Memory B cell (primary cell): Measurements from ENCODE around the gene PTOV1.

Experiments used
- ATAC-seq: fragments of 150-1000 bp; cut with Tn5 transposase; 2 replicates; pipeline ENCODE4 v1.10.0; 2021; ENCODE audit warnings: low read depth, mild to moderate bottlenecking, moderate library complexity
- DNase-seq, 2 donors: peaks; one replicate each; pipeline ENCODE4 v3.0.0; 2022; ENCODE audit warnings: low spot score in 2 of 2
- H3K27ac Mint-ChIP-seq: one replicate; pipeline ENCODE4 v1.8.0; 2022; ENCODE audit warnings: mild to moderate bottlenecking, moderate library complexity, mixed read lengths
- H3K27me3 Mint-ChIP-seq: one replicate; pipeline ENCODE4 v1.8.0; 2022; ENCODE audit warnings: mixed read lengths
- H3K36me3 Mint-ChIP-seq: one replicate; pipeline ENCODE4 v1.8.0; 2022; ENCODE audit warnings: mild to moderate bottlenecking, mixed read lengths
- H3K4me1 Mint-ChIP-seq: one replicate; pipeline ENCODE4 v1.8.0; 2022; ENCODE audit warnings: mixed read lengths
- H3K4me3 Mint-ChIP-seq: one replicate; pipeline ENCODE4 v1.8.0; 2022; ENCODE audit warnings: mild to moderate bottlenecking, moderate library complexity, mixed read lengths
- H3K9me3 Mint-ChIP-seq: one replicate; pipeline ENCODE4 v1.8.0; 2022; ENCODE audit warnings: mixed read lengths

PTOV1 gene

GRCh38 chr19:49829200-49829599 is 21.8 kb upstream of the PTOV1 start:
- H3K36me3 Mint-ChIP-seq: peaks cover 16% of the 10 kb centered on the region

DNA sequence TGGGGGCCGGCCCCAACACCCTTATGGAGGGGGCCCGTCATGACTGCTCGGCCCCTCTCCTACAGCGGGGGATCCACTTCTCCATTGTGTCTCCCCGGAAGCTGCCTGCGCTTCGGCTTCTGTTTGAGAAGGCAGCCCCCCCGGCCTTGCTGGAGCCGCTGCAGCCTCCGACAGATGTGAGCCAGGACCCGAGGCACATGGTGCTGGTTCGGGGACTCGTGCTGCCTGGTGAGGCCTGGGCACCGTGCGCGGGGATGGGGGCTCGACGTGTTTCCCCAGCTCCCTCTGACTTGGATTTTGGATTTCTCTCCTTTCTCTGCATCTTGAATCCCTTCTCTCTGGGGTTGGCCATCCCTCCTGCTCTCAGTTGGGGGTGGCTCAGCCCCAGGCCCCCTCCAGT is 21.2 kb upstream of the PTOV1 start:
- Mint-ChIP-seq H3K9me3 (no peaks in the 10 kb centered on the region), H3K4me3 (no peak overlapping the region), H3K36me3 (peaks cover 17% of the 10 kb centered on the region), H3K27ac (no peak overlapping the region), H3K27me3 (no peaks in the 10 kb centered on the region), H3K4me1 (peaks cover 6% of the 10 kb centered on the region)
- no peak for DNase-seq
- no peak for ATAC-seq

More at GRCh38 chr19:49829200-49829599, 21.8 kb upstream of the PTOV1 start:
- Mint-ChIP-seq H3K9me3 (no peaks in the 10 kb centered on the region), H3K27ac (no peak overlapping the region), H3K4me3 (no peak overlapping the region), H3K4me1 (peaks cover 11% of the 10 kb centered on the region), H3K27me3 (no peaks in the 10 kb centered on the region)
- ATAC-seq (no peak), DNase-seq (no peak)

DNA sequence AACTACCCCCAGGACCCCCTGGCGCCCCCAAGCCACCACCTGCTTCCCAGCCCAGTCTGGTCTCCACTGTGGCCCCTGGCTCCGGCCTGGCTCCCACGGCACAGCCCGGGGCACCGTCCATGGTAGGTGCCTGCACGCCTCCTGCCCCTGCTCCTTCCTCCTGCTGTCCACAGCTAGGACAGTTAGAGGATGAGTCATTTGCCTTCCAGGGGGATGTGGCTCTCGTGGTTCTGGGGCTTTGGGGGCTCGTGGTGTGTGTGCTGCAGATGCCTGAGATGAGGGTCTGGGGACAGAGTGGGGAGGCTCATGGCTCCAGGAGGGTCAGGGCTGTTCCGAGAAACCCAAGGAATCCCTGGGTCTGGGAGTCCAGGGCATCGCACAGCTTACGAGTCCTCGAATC is 20.2 kb upstream of the PTOV1 start:
- Mint-ChIP-seq H3K4me3 (no peak overlapping the region), H3K36me3 (peaks cover 21% of the 10 kb centered on the region), H3K27me3 (no peaks in the 10 kb centered on the region), H3K27ac (no peak overlapping the region), H3K9me3 (no peaks in the 10 kb centered on the region), H3K4me1 (peaks cover 6% of the 10 kb centered on the region)
- no peak for ATAC-seq
- DNase-seq: no peak

- Mint-ChIP-seq H3K9me3 (no peaks in the 10 kb centered on the region), H3K36me3 (peaks cover 17% of the 10 kb centered on the region), H3K27ac (no peak overlapping the region), H3K4me1 (peaks cover under 1% of the 10 kb centered on the region), H3K27me3 (no peaks in the 10 kb centered on the region), H3K4me3 (no peak overlapping the region)
- no peak for ATAC-seq
- DNase-seq: no peak
Observed at GRCh38 chr19:49831592-49831991, 19.4 kb upstream of the PTOV1 start.

- H3K9me3 Mint-ChIP-seq: no peaks in the 10 kb centered on the region
- H3K4me1 Mint-ChIP-seq: no peaks in the 10 kb centered on the region
- H3K4me3 Mint-ChIP-seq: no peak overlapping the region
- ATAC-seq: no peak
- DNase-seq: no peak
- no peak overlapping the region for H3K27ac Mint-ChIP-seq
- H3K27me3 Mint-ChIP-seq: no peaks in the 10 kb centered on the region
- H3K36me3 Mint-ChIP-seq: peaks cover 23% of the 10 kb centered on the region
Observed at GRCh38 chr19:49832556-49832955, 18.4 kb upstream of the PTOV1 start.

DNA sequence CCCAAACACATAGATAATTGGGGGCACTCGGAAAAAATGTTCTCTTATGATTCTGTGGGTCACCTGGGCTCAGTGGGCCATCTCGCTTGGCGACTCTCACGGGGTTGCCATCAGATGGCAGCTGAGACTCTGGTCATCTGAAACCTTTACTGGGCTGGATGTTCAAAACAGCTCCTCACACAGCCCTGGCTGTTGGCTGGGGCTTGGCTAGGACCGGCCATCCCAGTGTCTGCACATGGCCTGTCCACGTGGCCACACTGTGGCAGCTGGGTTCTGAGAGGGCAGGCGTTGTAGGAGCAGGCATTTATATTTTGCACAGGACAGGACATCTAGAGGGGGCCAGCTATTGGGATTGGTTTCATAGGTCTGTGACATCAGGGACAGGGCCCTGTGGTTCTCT is 17.4 kb upstream of the PTOV1 start:
- Mint-ChIP-seq H3K36me3 (peaks cover 32% of the 10 kb centered on the region), H3K27me3 (no peaks in the 10 kb centered on the region), H3K4me3 (no peak overlapping the region), H3K27ac (no peak overlapping the region), H3K4me1 (no peaks in the 10 kb centered on the region), H3K9me3 (no peaks in the 10 kb centered on the region)
- DNase-seq (no peak), ATAC-seq (no peak)

DNA sequence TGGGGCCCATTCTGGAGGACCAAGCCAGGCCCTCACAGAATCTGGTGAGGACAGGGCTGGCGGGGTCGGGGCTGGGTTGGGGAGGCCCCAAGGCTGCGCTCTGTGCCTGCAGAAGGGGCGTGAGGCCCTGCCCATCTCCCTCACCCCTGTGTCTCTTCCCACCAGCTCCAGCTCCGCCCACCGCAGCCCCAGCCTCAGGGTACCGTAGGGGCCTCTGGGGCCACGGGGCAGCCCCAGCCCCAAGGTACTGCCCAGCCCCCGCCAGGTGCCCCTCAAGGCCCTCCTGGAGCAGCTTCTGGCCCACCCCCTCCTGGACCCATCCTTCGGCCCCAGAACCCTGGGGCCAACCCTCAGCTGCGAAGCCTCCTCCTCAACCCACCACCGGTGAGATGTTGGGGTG is 15.4 kb upstream of the PTOV1 start:
- peaks cover under 1% of the 10 kb centered on the region for H3K4me1 Mint-ChIP-seq
- no peak overlapping the region for H3K4me3 Mint-ChIP-seq
- peaks cover 44% of the 10 kb centered on the region for H3K36me3 Mint-ChIP-seq
- no peak for ATAC-seq
- DNase-seq: no peak
- no peaks in the 10 kb centered on the region for H3K27me3 Mint-ChIP-seq
- H3K27ac Mint-ChIP-seq: no peak overlapping the region
- no peaks in the 10 kb centered on the region for H3K9me3 Mint-ChIP-seq

- no peak overlapping the region for H3K27ac Mint-ChIP-seq
- H3K4me3 Mint-ChIP-seq: no peak overlapping the region
- no peaks in the 10 kb centered on the region for H3K9me3 Mint-ChIP-seq
- peaks cover 2% of the 10 kb centered on the region for H3K4me1 Mint-ChIP-seq
- no peak for ATAC-seq
- H3K27me3 Mint-ChIP-seq: no peaks in the 10 kb centered on the region
- H3K36me3 Mint-ChIP-seq: peaks cover 44% of the 10 kb centered on the region
- no peak for DNase-seq
Observed at GRCh38 chr19:49836176-49837008, 14.6 kb upstream of the PTOV1 start.

- Mint-ChIP-seq H3K9me3 (no peaks in the 10 kb centered on the region), H3K36me3 (peaks cover 42% of the 10 kb centered on the region), H3K27me3 (no peaks in the 10 kb centered on the region), H3K4me1 (peaks cover 2% of the 10 kb centered on the region), H3K27ac (peak overlapping the region; percentile 62), H3K4me3 (no peak overlapping the region)
- DNase-seq (no peak), ATAC-seq (no peak)
Observed at GRCh38 chr19:49837009-49837310, 14.0 kb upstream of the PTOV1 start.

DNA sequence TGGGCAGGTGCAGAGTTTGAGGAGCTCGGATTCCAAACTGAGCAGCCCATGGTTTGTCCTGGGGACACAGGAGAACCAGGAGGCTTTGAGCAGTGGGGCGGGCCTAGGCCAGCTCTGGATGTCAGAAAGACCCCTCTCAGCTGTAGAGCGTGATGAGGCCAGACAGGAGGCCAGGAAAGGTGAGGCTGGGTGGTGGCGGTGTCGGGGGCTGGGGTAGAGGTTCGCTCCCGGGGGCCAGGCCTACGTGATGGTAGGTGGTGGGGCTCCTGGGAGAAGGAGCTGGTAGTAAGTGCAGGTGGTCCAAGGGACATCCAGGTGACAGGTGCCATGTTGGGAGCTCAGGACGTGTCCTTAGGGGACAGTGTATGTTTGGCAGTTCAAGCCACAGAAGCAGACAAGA is 13.5 kb upstream of the PTOV1 start:
- H3K9me3 Mint-ChIP-seq: no peaks in the 10 kb centered on the region
- no peaks in the 10 kb centered on the region for H3K27me3 Mint-ChIP-seq
- H3K4me3 Mint-ChIP-seq: no peak overlapping the region
- H3K27ac Mint-ChIP-seq: peak overlapping the region; percentile 62
- no peak for ATAC-seq
- peaks cover 3% of the 10 kb centered on the region for H3K4me1 Mint-ChIP-seq
- no peak for DNase-seq
- H3K36me3 Mint-ChIP-seq: peaks cover 40% of the 10 kb centered on the region

DNA sequence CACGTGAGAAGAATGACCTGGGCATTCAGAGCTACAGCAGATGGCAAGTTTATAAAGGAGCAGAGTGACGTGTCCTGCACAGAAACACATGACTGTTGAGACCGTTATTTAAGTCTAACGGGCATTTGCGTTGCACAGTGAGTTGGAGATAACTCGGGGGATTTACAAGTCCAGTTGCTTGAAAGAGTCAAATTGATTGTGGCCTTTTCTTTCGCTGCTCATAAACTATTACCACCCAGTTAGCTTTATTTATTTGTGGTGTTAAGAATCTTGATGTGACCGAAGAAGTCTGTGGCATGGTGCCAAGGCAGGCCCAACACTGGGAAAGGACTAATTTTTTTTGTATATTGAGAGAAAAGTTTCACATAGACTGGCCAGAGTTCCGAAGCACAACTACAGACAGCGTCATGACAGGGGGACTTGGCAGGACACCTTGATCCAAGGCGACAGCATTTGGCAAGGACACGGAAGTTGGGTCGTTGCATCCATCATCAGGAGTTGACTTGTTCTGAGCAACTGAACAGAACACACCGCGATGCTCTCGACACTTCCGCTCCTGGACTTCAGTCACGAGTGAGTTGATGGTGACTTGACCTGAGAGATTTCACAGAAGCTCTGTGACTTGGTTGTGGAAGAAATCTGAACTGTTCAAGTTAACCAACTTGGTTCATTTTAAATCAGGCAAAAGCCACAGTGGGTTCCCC is 11.9 kb upstream of the PTOV1 start:
- Mint-ChIP-seq H3K36me3 (peaks cover 34% of the 10 kb centered on the region), H3K4me1 (peaks cover 8% of the 10 kb centered on the region), H3K4me3 (no peak overlapping the region), H3K9me3 (no peaks in the 10 kb centered on the region), H3K27ac (peak overlapping the region; percentile 9), H3K27me3 (no peaks in the 10 kb centered on the region)
- ATAC-seq (no peak), DNase-seq (no peak)

DNA sequence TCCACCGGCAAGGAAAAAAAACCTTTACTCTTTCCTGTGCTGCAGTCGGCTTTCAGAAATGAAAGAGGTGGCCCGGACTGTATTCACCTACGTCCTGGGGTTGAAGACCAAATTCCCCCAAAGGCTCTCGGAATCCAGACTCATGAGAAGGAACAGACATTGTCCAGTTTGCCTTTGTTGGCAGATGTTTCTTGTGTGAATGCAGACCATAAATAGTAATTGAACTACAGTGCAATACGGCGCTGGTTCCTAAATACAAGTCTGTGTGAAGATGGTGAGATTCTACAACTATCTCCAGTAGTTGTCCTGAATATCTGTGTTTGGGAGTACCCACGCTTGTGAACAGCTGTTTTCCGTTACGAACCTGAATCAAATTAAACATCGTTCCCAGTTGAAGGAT is 11.2 kb upstream of the PTOV1 start:
- Mint-ChIP-seq H3K27me3 (no peaks in the 10 kb centered on the region), H3K27ac (no peak overlapping the region), H3K4me3 (no peak overlapping the region), H3K9me3 (no peaks in the 10 kb centered on the region), H3K36me3 (peaks cover 33% of the 10 kb centered on the region), H3K4me1 (peaks cover 9% of the 10 kb centered on the region)
- no peak for DNase-seq
- ATAC-seq: no peak

DNA sequence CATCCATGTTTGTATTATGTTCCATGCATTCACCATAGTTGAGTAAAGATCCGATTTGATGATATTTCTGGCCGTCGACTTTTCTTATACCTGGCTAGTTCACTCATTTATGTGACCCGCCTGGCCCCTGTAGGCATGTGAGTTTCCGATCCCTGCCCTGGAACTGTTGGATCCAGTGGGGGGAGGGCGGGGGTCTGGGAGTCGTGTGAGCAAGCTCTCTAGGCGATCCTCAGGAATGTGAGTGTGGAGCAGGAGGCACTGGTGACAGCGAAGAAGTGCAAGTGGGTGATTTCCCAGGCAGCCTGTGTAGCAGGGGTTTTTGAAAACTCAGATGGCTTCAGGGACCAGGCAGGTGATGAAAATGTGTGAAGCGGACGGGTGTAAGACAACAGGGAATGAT is 10.6 kb upstream of the PTOV1 start:
- H3K36me3 Mint-ChIP-seq: peaks cover 29% of the 10 kb centered on the region
- no peak overlapping the region for H3K4me3 Mint-ChIP-seq
- H3K27ac Mint-ChIP-seq: no peak overlapping the region
- no peak for DNase-seq
- ATAC-seq: no peak
- no peaks in the 10 kb centered on the region for H3K9me3 Mint-ChIP-seq
- peaks cover 9% of the 10 kb centered on the region for H3K4me1 Mint-ChIP-seq
- H3K27me3 Mint-ChIP-seq: no peaks in the 10 kb centered on the region

GRCh38 chr19:49840736-49841249 is 10.2 kb upstream of the PTOV1 start:
- H3K4me3 Mint-ChIP-seq: no peak overlapping the region
- H3K9me3 Mint-ChIP-seq: no peaks in the 10 kb centered on the region
- H3K4me1 Mint-ChIP-seq: peaks cover 9% of the 10 kb centered on the region
- H3K27ac Mint-ChIP-seq: peak overlapping the region; percentile 86
- H3K36me3 Mint-ChIP-seq: peaks cover 29% of the 10 kb centered on the region
- no peak for ATAC-seq
- no peak for DNase-seq
- no peaks in the 10 kb centered on the region for H3K27me3 Mint-ChIP-seq
